DMS153 (cell line): ENCODE results near the gene LHFPL6.

Experiments
- DNase-seq: peaks from one replicate; lab custom pipeline; 2025; lab: John Stamatoyannopoulos, UW

The LHFPL6 gene

DNA sequence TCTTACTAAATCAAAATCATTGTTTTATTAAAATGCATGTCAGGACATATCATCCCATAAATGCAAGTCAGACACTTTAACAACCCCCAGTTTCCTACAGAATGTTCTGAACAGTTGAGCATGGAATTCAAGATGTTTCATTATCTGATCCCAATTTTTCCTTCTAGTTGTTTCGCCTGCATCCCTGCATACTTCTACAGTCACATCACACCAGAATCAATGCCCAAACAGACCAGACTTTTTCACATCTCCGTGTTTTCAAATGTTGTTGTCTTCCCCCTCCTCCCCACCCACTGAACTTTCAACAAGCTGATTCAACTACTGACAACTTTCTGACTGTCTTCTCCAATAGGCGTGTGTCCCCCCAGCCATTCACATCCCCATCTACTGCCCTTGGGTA, 48.6 kb downstream of the LHFPL6 start:
- DNase-seq: no peak

DNA sequence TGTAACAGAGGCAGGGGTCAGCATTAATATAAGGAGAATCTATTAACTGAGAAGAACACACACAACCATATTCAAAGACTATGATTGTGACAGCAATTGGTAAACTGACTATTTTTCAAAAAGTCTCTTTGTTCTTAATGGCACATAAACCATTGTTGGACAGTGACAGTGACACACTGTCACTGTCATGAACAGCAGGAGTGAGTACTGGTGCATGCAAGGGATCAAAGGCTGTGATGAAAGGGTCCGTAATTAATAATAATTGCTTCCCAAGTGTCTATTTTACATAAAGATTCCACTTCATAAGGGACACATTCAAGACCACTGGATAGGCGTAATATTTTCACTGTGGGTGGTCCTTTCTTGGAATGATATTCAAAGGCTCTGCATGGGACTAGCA, 50.7 kb downstream of the LHFPL6 start:
- no peak for DNase-seq

DNA sequence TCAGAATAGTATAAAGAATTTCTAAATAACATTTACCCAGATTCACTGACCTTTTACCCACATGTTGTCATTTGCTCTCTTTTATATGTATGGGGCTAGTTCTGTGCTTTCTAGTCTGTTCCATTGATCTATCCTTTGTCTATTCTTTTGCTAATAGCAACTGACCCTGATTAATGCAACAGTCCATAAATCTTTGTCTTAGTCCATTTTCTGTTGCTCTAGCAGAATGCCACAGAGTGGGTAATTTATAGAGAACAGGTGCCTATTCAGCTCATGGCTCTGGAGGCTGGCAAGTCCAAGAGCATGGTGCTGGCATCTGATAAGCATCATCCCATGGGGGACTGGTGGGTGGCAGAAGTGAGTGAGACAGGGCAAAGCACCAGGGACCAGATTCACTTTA, 52.1 kb downstream of the LHFPL6 start:
- no peak for DNase-seq

DNA sequence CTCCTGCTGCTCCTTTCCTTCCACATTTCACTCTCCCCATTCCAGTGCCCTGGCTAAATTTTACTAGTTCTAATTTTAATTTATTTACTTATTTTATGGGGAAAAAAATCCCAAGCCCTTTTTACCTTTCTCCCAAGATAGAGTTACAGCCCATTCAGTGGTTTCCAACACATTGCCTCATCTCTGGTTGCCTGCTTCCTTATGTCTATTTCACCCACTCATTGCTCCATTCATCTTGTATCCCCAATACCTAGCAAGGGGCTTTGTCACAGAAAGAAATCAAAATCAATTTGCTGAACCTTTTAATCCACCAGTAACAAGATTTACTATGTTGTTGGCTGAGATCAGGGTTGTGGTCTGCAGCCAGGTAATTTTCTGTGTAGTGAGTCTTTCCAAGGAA, 55.9 kb downstream of the LHFPL6 start:
- DNase-seq: no peak

DNA sequence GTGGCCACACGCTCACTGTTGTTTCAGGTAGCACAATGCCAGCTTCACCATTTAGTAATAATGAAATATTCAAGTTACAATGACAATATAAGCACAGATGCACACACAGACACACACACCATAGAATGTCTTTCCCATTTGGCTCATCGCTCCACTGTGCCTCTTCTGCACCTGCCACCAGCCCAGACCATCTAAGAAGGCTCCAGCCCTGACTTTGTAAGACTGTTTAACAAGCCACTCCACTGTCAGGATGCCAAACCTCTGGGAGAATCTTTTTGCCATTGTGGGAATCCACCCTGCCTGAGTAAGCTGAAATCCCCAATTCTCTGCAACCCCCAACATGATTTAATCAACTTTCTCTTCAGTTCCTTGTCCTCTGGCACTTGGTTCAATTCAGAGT, 60.6 kb downstream of the LHFPL6 start:
- DNase-seq: no peak

DNA sequence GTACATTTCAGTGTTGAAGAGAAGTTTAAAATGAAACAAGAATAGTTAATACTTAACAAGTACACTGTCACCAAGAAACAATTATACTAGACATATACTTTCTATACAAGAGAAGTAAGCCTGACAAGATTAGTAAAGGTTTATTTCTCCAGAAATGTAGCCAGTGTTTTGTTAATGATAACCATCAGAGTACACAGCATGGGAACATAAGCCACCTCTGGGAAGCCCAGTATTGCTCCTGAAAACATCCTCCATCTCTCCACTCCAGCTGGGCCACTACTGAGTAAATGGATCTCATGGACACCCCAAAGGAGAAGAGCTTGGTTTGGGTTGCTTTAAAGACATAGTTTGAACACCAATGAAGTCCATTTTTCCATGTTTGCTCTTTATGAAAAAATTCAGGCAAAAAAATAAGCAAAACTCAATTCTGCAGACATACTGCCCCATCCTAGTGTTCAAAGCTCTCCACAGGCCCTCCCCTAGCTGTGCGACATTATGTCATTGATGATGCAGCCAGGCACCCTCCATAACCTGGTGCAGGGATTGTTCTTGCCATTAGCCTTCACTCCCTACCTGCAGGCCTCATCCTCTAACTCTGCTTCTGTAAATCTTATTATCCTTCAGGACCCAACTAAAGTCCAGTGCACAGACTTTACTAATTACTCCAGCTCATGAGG, 61.9 kb downstream of the LHFPL6 start:
- no peak for DNase-seq

DNA sequence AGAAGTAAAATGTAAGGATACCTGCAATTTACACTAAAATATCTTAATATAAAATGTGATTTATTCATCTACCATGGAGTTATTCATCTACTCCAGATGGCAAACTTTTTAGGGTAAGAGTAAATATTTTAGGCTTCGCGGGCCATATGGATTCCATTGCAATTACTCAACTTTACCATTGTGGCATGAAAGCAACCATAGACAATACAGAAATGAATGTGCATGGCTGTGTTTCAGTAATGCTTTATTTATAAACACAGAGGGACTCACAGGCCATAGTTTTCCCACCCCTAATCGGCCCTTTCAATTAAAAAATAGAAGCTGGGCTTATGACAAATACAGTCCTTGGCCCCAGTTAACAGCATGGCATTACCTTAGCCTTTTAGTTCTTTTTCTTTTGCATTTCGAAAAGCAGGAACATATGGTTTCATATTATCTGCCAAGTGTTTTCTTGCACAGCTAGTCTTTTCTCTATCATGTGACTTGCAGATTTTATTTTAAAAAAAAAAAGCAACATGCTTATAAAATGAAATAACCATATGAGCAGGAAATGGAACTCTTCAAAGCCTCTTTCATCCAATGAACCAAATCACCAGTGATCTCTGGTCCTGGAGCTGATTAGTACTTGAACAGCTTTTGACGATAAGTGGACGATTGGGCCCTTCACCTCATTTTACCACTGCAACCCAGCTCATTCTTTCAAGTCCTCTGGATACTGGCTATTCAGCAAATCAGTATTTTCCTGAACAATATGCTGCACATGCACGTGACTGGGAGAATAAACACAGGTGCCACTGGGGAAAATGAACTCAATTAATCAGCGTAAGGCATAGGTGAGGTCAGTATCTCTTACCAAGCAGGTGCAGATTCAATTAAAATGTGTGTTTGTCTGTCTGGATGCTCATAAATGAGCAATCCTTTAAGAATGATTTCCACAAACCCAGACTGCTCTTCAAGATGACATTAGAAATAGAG, 63.9 kb downstream of the LHFPL6 start:
- DNase-seq: peak; percentile 99

DNA sequence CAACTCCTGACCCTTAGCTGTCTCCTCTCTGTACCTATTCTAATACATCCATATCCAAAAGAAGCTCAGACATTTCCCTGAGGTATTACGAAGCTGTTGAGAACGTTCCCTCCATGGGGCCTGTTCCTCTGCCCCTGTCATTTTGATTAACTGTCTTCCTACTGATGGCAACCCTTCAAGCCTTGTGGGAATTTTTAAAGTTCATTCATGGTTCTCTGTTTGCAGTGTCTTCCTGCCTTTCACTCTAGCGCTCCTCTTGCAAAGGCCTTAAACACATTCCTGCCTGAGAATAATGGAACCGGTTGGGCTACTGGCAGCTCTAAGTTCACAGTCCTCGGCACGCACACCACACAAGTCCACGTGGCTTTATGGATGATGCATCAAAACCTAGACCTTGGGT, 66.1 kb downstream of the LHFPL6 start:
- DNase-seq: peak; percentile 78

DNA sequence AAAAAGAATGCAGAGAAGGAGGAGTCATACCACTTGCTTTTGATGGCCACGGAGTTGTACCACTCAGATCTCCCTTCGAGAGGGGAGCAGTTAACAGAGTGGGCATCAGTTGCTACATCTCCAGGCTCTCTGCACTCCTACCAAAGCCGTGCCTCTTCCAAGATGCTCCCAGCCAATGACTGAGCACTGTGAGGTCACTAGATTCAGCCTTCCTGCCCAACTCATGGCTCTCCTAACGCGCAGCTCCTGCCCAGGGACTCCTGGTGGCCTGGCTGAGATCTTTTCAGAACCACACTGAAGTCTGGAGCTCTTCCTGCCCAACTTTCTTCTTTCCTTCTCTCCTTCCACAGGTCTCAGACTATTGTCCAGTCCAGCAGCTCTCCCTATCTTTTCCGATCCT, 66.7 kb downstream of the LHFPL6 start:
- peak; percentile 37 for DNase-seq

DNA sequence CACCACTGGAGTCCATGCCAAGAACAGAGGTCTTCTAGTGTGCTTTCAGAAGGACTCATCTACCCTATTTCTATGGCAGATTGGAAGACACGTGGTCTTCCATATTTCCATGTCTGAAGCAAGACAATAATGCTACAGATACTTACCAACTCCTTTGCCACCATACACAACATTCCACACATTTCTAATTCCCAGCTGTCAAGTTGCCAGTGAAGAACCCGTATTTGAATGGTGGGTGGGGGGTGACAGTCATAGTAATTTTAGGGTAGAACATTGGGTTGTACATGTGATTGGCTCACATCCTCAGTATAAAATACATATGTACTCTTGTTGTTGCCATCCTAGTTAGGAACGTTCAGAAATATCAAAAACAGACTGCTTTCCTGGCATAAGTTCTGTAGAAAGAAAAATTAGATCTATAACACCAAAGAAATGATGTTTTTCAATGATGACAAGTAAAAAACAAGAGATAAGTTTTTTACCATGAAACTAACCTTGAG, 69.3 kb downstream of the LHFPL6 start:
- DNase-seq: no peak

DNA sequence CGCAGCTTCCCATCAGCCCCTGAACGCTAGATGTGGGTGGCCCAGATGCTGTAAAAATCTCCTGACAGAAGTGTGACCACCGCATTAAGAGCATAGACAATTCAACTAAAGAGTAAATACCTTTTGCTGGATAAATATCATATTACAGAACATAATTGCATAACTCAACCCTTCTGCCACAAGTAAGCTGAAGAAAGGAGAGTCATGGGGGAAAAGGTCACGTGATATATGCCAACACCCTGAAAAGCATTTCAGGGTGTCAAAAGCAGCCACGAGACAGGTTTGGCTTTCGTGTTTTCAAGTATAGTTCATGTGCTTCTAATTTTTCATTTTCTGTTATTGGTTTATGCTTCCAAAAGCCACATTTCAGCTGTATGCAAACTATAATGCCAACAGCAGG, 71.3 kb downstream of the LHFPL6 start:
- DNase-seq: no peak

DNA sequence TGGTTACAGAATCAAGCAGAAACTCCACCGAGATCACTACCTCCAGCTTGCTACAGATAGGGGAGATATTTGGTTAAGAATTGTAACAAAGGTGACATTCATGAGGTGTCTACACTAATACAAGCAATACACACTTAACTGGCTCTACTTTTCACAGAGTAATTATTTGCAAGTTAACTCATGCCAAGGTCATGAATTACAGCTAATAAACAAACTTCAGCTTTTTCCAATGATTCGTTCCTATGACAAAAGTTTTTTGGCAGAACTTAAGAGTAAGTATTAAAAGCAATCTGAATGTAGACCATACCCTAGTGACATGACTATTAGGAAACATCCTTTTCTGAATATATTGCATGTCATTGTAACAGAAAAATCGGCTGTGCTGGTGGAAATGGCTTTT, 72.1 kb downstream of the LHFPL6 start:
- DNase-seq: no peak

DNA sequence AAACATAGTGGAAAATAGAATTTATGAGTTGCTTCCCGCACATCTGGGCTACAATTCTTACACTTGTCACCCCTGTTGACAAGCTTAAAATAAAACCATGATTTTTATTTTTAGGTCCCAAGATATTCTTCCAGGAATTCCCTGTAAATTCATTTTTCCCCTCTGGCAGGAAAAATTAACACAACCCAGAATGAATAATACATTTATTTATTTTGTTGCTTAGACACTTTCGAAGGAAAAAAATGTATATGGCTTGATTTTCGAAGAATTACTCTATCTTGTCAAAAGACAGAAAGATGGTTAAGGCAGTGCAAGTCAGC, 74.4 kb downstream of the LHFPL6 start:
- no peak for DNase-seq

DNA sequence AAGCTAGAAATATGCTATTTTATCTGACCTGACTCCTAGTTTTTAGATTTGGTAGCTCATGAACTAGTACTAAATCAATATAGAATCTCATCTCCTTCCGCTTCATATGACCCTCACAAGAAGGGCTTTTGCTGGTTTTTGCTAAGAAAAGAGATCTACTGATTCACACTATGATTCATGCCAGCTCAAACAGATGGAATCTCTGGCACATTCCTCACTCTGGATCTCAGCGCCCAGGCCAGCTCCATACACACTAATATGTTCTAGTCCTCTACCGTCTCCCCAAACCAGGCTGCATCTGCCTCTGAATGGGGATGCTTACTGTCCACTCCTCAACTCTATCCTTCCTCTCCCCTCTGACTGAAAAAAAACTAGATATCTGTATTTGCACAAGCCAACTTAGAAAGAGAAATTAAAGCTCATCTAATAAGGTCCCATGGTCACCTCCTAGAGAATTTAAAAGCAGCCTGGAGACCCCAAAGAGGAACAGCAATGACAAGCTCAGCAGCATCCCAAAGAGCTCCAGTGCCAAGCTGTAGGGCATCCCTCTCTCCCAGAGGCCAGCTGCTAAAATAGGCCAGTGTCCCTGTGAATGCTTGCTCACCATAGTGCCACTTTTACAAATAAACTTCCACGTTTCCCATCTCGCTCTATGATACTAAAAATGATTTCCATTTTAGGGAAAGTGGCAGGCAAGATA, 74.9 kb downstream of the LHFPL6 start:
- no peak for DNase-seq

DNA sequence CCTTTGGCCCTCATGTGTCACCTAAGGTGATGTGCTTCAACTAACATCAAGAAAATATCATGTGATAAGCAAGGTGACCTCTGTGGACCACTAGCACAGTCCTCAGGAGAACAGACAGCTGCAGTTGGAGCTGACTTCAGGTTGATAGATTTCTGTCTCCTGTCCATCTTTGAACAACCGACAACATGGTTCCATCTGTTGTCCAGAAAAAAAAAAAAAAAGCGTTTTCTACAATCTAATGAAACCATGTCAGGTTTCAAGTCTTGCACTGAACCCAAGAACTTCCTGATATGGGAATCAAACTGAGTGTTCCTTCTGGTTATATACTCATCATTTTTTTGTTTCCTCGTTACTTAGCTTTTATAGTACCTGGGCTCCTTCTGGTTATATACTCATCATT, 75.7 kb downstream of the LHFPL6 start:
- DNase-seq: no peak

DNA sequence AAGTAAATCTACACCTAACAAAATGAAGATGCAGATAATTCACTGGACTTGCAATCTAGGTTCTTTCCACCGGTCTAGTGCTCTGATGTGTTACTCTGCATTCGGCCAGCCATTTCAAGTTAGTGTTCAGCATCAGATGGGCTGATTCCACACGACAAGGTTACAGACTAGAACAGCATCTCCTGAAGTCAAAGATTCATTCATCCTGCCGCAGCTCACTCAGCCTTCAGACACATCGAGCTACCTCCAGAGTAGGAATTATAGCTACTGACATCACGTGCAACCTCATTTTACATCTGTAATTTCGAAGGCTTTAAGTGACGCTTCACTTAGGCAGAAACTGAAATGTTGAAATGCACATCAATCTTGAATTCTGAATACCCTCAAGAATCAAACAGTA, 76.5 kb downstream of the LHFPL6 start:
- no peak for DNase-seq

DNA sequence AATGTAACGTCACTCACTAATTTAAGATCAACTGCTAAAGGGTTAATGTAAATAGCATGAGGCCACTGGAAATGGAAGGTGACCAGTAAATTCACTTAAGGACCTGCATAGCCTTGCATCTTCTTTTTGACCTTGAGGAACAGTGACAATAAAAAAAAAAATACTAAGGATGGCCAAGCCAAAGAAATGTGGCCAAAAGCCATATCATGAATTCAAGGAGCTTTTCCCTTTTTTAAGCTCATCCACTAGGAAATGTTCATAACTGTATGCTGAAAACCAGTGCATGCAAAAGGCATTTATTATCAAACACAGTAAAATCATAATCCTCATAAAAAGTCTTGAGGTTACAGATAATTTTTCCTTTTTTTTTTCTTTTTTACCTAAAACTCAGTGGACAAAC, 77.5 kb downstream of the LHFPL6 start:
- no peak for DNase-seq

DNA sequence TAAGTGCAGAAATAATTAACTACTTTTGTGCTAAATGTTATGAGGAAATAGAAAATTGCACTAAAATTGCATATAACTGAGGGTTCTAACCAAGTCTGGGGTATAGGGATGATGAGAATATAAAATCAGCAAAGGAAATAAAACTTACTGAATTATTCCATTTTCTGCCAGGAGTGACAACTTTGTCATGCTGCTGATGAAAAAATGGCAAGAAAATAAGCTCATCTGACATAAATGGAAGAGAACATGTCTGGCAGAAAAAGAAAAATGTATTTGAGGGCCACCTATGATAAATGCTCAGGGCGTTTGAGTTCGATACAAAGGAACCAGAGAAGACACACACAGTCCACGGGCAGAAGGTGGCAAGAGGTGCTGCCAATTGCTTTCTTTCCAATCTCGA, 78.2 kb downstream of the LHFPL6 start:
- DNase-seq: no peak

DNA sequence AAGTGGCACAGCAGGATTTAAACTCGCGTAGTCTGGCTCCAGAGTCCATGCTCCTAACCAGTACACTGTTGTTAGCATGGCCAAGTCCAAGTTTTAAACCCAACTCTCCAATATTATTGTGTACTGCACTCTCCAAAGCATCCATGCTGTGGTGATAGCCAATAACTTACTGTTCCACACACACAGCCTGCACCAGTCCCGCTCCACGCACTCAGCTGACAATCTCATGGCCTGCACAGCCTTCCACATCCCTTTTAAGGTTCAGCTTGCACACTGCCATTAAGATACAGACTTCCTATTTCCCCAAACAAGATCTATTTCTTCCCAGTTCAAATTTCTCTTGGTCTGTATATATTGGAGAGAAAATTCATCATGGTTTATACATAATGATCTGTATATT, 80.7 kb downstream of the LHFPL6 start:
- DNase-seq: no peak

DNA sequence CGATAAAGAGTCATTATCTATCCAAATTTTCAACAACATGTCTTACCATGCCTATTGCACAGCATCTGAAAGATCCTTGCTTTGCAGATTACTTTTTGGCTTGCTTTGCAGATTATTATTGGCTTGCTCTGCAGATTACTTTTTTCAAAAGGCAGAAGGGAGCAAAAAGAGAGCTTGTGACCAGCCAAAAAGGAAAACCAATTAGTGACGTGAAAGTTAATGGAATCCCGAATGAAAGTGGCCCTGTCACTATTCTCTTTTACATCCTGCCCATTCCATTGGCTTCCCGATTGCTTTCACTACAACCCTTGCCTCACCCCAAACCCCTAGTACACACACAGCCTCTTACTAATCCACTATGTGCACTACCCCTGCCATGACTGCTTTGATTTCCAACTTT, 81.3 kb downstream of the LHFPL6 start:
- DNase-seq: no peak

DNA sequence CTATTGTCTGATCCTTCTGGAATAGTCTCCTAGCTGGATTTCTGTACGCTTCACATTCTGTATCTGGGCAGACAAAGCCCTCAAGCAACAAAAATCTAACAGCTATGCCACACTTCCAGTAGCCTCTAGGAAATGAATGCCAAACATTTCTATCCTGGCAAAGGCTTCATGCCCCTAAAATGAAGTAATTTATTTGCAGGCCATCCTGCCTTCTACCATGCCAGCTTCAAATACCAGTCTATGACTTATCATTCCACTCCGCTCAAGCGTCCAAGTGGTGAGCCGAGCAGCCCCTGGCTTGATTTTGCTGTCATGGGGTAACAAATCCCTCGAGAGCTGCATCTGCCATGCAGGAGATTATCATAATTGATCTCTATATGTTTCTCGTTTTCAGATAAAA, 86.9 kb downstream of the LHFPL6 start:
- DNase-seq: no peak

DNA sequence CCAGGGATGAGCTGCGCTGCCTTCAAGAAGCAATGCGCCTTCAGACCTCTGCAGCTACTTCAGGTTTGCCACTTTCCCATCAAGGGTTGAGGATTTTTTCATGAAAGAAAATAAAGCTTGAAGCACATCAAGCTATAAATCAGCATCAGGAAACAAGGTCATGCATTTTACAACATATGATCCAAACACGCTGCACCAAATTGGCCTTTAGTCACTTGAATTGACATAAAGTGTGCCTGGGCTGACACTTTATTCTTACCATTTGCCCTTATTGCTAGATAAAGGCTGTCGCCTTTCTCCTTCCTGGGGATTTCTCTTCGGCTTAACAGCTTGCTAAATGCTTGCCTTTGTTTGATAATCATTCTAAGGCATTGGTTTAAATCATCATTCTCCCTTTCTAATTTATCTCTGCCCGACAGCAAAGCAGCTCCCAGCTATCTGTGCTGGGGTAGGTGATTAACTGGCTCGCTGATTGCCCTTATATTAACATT, 87.7 kb downstream of the LHFPL6 start:
- no peak for DNase-seq

DNA sequence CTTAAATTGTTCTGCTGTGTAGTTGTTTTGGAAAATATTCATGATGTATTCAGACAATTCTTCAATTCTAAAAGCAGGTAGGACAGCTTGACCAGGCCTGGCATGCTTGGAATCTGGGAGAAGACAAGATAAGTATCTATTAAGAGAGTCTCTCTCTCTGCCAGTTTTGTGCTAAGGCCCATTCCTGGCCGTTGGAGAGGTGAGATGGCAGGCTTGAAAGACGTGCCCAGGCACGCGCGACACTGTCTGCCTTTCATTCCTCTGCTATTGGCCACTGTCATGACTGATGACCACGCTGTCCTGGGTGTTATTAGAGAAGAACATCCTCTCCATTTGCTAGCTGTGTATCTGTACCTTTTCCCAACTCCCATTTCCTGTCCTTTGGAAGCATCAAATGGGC, 90.3 kb downstream of the LHFPL6 start:
- no peak for DNase-seq
